Esophagus (tissue), 2 donors: ENCODE measurements around the gene ACACB. TPM values are rescaled to one million over a fixed set of nuclear protein-coding genes. Genes with fewer than 3 reads are reported as not detected.

Source experiments
- H3K27ac ChIP-seq, 2 donors: one replicate each; pipeline ENCODE4 v1.5.1; 2013; ENCODE audit warnings: low read depth in 2 of 2, mild to moderate bottlenecking in 2 of 2, inconsistent platforms in 1 of 2, low read length in 1 of 2, moderate library complexity in 1 of 2
- H3K27me3 ChIP-seq, 2 donors: one replicate each; pipeline ENCODE4 v1.6.1; 2013; ENCODE audit warnings: low read length in 2 of 2, control low read depth in 1 of 2, mild to moderate bottlenecking in 1 of 2; ENCODE audit not compliant: insufficient read depth in 2 of 2, control insufficient read depth in 1 of 2
- H3K36me3 ChIP-seq, 2 donors: one replicate each; pipeline ENCODE4 v1.6.1; 2013; ENCODE audit warnings: low read length in 1 of 2; ENCODE audit not compliant: control insufficient read depth in 2 of 2, insufficient read depth in 2 of 2
- H3K4me1 ChIP-seq, 2 donors: one replicate each; pipeline ENCODE4 v1.6.1; 2013; ENCODE audit warnings: low read length in 1 of 2; ENCODE audit not compliant: control insufficient read depth in 2 of 2, insufficient read depth in 2 of 2
- H3K4me3 ChIP-seq, 2 donors: one replicate each; pipeline ENCODE4 v1.5.1; 2013; ENCODE audit warnings: low read length in 2 of 2, mild to moderate bottlenecking in 2 of 2, low read depth in 1 of 2, moderate library complexity in 1 of 2
- H3K9me3 ChIP-seq, 2 donors: one replicate each; pipeline ENCODE4 v1.6.1; 2013; ENCODE audit warnings: mild to moderate bottlenecking in 2 of 2, low read depth in 1 of 2, low read length in 1 of 2, moderate library complexity in 1 of 2; ENCODE audit not compliant: control insufficient read depth in 2 of 2, insufficient read depth in 1 of 2
- WGBS, 2 donors: extraction: QIAGEN DNeasy Blood & Tissue Kit; methylation state at CpG; one replicate each; pipeline ENCODE4 v1.1.7; 2013; 5-methylcytosine and 5-hydroxymethylcytosine counted together
- polyA plus RNA-seq, 2 donors: library from polyadenylated mRNA; stranded (reverse); fragments of 200-250 nt; gene quantifications; one replicate each; pipeline ENCODE4 v1.2.3, GENCODE V29; 2013
- donor health status: healthy with polysubstance abuse.
- donor health status: Bipolar disorder and iron deficiency.

ACACB gene
- polyA plus RNA-seq, 2 donors = 8.6 to 18.2 TPM

DNA sequence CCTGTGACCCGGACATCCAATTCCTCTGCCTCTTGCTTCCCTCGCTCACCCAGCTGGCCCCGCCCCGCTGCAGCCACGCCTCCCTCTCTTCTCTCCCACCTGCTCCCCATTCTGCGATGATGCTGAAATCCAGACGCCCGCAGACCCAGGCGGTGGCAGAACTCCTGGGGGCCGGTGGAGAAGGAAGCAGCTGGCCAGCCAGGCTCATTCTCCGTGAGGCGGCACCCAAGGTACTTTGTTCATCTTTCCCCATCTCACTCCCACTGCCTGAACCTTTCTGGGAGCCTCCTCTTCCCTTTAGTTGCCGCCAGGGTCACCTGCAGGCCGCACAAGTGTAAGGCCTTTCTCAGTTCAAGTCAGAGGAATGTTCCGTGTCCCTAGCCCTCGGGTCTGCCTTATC lies 157.0 kb downstream of the ACACB start:
- 26 to 31% methylated on average over 16 of the region's 16 CpGs for WGBS, 2 donors
- Histone ChIP-seq H3K27ac (no peak overlapping the region), H3K4me3 (no peak overlapping the region), H3K4me1 (no peaks in the 10 kb centered on the region), H3K9me3 (peaks cover 0 to 3% of the 10 kb centered on the region in 2 donors), H3K36me3 (no peaks in the 10 kb centered on the region), H3K27me3 (no peaks in the 10 kb centered on the region)

DNA sequence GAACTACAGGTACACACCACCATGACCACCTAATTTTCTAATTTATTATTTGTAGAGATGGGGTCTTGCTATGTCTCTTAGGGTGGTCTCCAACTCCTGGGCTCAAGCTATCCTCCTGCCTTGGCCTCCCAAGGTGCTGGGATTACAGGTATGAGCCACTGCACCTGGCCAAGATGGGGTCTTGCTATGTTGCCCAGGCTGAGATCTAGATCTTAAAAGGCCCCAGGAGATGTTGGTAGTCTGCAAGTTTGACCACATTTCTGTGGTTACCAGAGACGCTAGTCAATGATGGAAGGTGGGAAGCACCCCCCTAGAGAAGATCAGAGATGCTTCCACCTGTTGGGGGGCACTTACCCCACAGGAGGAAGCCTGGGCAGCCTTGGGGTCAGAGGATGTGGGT lies 158.0 kb downstream of the ACACB start:
- Histone ChIP-seq H3K4me3 (no peak overlapping the region), H3K27ac (no peak overlapping the region), H3K27me3 (no peaks in the 10 kb centered on the region), H3K4me1 (no peaks in the 10 kb centered on the region), H3K9me3 (peaks cover 0 to 3% of the 10 kb centered on the region in 2 donors), H3K36me3 (no peaks in the 10 kb centered on the region)
- 74 to 80% methylated on average over 1 of the region's 1 CpG for WGBS, 2 donors

DNA sequence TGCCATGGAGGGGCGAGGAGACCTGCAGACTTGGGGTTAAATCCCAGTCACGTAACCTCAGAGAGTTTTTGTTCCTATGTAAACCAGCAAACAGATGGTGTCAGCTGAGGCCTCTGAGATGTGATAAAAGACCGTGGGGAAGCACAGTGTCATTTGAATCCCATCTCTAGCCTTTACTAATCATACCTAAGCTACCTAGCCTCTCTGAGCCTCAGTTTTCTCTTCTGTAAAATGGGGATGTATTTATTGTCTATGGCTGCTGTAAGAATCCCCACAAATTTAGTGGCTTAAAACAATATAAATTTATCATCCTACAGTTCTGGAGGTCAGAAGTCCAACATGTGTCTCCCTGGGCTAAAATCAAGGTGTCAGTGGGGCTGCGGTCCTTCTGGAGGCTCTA lies 158.8 kb downstream of the ACACB start:
- no peaks in the 10 kb centered on the region for H3K27me3 ChIP-seq
- WGBS, 2 donors = 75% methylated on average over 4 of the region's 4 CpGs
- H3K9me3 ChIP-seq = peaks cover 0 to 3% of the 10 kb centered on the region in 2 donors

DNA sequence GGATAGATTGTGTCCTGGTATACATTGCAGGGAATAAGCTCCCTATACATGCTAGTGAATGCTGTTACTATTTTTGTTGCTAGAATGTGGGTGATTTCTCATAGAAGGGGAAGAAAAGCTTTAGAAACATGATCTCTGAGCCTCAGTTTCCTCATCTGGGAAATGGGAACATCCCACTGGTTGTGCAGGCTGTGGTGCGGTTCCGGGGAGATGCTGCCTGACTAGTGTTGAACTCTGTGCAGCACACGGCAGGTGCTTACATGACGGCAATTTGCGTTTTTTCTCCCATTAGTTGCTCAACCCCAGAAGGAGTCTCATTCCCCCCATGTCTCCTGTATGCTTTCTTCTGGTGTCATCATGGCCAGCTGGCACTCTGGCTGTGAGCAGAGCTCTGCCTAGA lies 159.8 kb downstream of the ACACB start:
- no peaks in the 10 kb centered on the region for H3K36me3 ChIP-seq
- H3K27ac ChIP-seq = no peak overlapping the region
- H3K9me3 ChIP-seq = peaks cover 0 to 3% of the 10 kb centered on the region in 2 donors
- no peaks in the 10 kb centered on the region for H3K27me3 ChIP-seq
- 96% methylated on average over 5 of the region's 5 CpGs for WGBS, 2 donors
- no peaks in the 10 kb centered on the region for H3K4me1 ChIP-seq
- no peak overlapping the region for H3K4me3 ChIP-seq

More for the DNA sequence above, 158.8 kb downstream of the ACACB start:
- Histone ChIP-seq H3K4me3 (no peak overlapping the region), H3K27ac (no peak overlapping the region), H3K4me1 (no peaks in the 10 kb centered on the region), H3K36me3 (no peaks in the 10 kb centered on the region)

DNA sequence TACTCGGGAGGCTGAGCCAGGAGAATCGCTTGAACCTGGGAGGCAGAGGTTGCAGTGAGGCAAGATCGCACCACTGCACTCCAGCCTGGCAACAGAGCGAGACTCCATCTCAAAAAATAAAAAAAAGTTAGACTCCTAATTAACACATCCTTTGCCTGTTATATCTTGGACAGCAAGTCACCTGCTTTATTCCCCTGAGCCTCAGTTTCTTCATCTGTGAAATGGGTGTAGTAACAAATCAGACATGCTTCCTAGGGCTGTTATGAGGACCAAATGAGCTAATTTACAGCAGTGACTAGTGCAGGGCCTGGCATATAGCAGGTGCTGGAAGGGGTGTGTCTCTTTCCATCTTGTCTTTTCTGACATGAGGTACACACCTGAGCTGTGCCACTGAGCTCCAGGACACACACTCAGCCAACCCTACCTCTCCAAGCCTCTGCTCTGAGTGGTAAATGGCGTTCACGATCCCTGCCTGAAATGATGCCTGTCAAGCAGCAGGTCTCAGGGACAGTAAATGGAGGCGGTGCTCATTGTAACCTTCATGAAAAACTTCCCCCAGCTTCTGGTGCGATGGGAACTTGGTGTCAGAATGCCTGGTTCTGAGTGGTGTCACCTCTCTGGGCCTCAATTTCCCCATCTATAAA lies 161.0 kb downstream of the ACACB start:
- Histone ChIP-seq H3K9me3 (no peaks in the 10 kb centered on the region), H3K4me1 (no peaks in the 10 kb centered on the region), H3K36me3 (no peaks in the 10 kb centered on the region), H3K27ac (no peak overlapping the region), H3K27me3 (no peaks in the 10 kb centered on the region), H3K4me3 (no peak overlapping the region)
- WGBS, 2 donors = 88 to 89% methylated on average over 8 of the region's 8 CpGs

DNA sequence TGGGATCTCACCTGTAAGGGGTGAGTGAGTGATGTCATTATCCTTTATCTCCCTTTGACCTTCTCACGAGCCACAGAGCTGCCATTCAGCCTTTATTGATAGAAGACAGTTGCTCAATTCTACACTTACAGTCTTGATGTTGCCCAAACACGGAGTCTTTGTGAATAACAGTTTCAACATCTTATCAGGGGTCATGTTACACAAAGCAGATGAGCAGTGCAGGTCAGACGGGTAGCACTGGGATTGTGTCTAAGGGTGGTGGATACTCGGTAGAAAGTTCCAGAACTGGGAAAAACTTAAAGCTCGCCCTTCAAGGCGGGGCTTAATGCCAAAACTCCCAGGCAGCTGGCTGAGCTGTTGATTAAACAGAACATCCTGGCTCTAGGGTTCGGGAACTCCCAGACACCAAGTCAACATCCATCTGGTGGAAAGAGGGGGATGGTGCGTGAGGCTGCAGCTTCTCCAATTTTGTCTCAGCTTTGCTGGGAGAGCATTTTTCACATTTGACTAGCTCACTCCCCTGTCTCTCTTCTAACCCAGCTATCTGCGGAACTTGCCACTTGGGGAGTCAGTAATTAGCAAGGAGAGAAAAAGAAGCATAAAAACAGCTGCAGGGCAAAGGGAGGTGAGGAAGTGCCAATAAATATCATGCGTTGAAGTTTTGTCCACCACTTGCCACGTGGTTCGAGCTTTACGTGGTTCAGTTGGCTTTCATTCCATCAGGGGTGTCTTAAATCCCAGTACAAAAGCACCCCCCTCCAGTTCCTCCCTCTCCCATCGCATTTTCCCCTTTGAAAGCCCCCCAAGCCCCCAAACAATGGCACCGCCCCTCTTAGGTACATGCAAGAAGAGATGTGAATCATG lies 161.7 kb downstream of the ACACB start:
- H3K36me3 ChIP-seq = no peaks in the 10 kb centered on the region
- no peaks in the 10 kb centered on the region for H3K4me1 ChIP-seq
- no peak overlapping the region for H3K27ac ChIP-seq
- no peaks in the 10 kb centered on the region for H3K9me3 ChIP-seq
- H3K27me3 ChIP-seq = no peaks in the 10 kb centered on the region
- H3K4me3 ChIP-seq = no peak overlapping the region
- 41 to 45% methylated on average over 15 of the region's 15 CpGs for WGBS, 2 donors

DNA sequence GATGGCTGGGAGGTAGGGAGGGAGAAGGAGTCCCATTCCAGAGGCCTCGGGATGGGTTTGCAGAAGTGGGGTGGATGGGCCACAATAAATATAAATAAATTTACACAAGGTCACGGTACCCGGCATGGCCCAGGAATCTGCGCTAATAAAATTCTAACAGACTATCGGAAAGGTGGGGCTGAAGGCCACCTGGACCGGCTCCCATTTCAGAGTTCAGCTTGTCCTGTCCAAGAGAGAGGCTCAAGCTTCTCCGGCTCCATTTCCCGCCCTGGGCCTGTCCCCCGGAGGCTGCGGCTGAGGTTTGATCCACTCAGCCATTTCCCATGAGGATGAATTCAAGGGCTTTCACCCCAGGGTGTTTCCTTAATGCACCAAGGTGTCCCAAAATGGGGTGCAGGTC lies 162.5 kb downstream of the ACACB start:
- no peak overlapping the region for H3K27ac ChIP-seq
- no peak overlapping the region for H3K4me3 ChIP-seq
- 84 to 87% methylated on average over 10 of the region's 10 CpGs for WGBS, 2 donors
- H3K9me3 ChIP-seq = no peaks in the 10 kb centered on the region
- no peaks in the 10 kb centered on the region for H3K27me3 ChIP-seq
- H3K4me1 ChIP-seq = no peaks in the 10 kb centered on the region
- no peaks in the 10 kb centered on the region for H3K36me3 ChIP-seq

DNA sequence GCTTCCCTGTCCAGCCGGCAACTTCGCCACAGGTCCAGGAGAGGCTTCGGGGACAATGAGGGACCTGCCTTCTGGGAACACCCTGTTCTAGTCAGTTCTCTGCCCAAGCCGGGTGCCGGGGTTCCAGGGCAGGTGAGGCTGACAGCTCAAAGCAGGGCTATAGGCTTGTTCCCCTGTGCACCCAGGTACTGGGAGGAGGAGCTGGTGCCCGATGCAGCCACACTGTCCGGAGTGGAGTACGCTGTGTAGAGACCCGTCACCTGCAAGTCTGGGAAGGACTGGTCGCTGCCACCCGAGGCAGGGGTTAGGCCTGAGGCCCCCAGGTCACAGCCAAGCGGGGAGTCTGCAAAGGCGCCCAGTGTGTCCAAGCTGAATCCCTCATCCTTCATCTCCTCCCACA lies 163.1 kb downstream of the ACACB start:
- Histone ChIP-seq H3K27ac (no peak overlapping the region), H3K36me3 (no peaks in the 10 kb centered on the region), H3K27me3 (no peaks in the 10 kb centered on the region), H3K4me1 (peaks cover 0 to 4% of the 10 kb centered on the region in 2 donors), H3K4me3 (no peak overlapping the region), H3K9me3 (no peaks in the 10 kb centered on the region)
- 92 to 93% methylated on average over 13 of the region's 13 CpGs for WGBS, 2 donors

DNA sequence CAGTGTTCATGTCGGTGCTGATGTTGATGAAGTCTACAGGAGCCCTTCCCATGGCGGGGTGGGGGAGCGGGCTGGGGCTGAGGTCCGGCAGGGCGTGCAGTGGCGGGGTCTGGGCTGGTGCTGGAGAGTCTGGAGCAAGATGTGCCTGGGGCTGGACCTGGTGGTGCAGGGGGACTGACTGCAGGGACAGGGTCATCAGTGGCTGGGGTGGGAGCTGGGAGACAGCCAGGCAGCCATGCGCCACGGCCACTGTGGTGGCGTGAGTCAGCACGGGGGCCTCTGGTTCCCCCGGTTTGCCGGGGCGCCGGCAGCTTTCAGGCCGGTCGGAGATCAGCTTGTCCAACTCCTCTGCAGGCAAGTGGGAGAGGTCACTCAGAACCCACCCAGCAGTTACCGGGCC lies 165.1 kb downstream of the ACACB start:
- 91 to 92% methylated on average over 11 to 17 of the region's 17 CpGs for WGBS, 2 donors

More for the DNA sequence above, 165.1 kb downstream of the ACACB start:
- Histone ChIP-seq H3K27me3 (no peaks in the 10 kb centered on the region), H3K36me3 (no peaks in the 10 kb centered on the region), H3K9me3 (no peaks in the 10 kb centered on the region), H3K27ac (no peak overlapping the region), H3K4me3 (no peak overlapping the region), H3K4me1 (peaks cover 2 to 7% of the 10 kb centered on the region in 2 donors)
